WTC11 (cell line): ENCODE data around the gene ARMC9. TPM values are rescaled to one million over a fixed set of nuclear protein-coding genes. Genes with fewer than 3 reads are reported as not detected.

Experiments
- ATAC-seq: fragments of 200-7000 bp; cut with Tn5 transposase; 2 replicates; pipeline ENCODE4 v1.10.0; 2021; ENCODE audit warnings: mild to moderate bottlenecking, moderate library complexity
- CTCF ChIA-PET: fragments of 300-600 bp; sonication (Branson Sonifier 250); formaldehyde crosslinking; loops from one replicate; lab custom pipeline; 2021; ENCODE audit warnings: antibody characterized with exemption; lab: Charles Lee
- POLR2A ChIA-PET: fragments of 350-600 bp; sonication (Branson Sonifier 250); formaldehyde crosslinking; loops from one replicate; lab custom pipeline; 2021; ENCODE audit warnings: antibody characterized with exemption; lab: Charles Lee
- DNase-seq: peaks from one replicate; pipeline ENCODE4 v3.0.0; 2021; ENCODE audit warnings: low spot score
- H3K27ac Mint-ChIP-seq: 2 replicates; pipeline ENCODE4 v1.8.0; 2021; ENCODE audit warnings: mixed read lengths
- H3K27me3 Mint-ChIP-seq: 2 replicates; pipeline ENCODE4 v1.8.0; 2021; ENCODE audit warnings: low read depth, mild to moderate bottlenecking, moderate library complexity, mixed read lengths
- H3K36me3 Mint-ChIP-seq: 2 replicates; pipeline ENCODE4 v1.8.0; 2021; ENCODE audit warnings: mixed read lengths
- H3K4me1 Mint-ChIP-seq: 2 replicates; pipeline ENCODE4 v1.8.0; 2022; ENCODE audit warnings: mixed read lengths
- H3K4me3 Mint-ChIP-seq: 2 replicates; pipeline ENCODE4 v1.8.0; 2021; ENCODE audit warnings: mild to moderate bottlenecking, moderate library complexity, mixed read lengths
- H3K9me3 Mint-ChIP-seq: 2 replicates; pipeline ENCODE4 v1.8.0; 2021; ENCODE audit warnings: mixed read lengths
- CBFB ChIP-seq: sonication (generic); formaldehyde crosslinking; IDR thresholded peaks from 2 replicates; pipeline ENCODE4 v1.8.1; 2022; ENCODE audit warnings: mild to moderate bottlenecking, low read depth, missing genetic modification reagents
- FOXK1 ChIP-seq: sonication (generic); formaldehyde crosslinking; IDR thresholded peaks from 2 replicates; pipeline ENCODE4 v1.8.0; 2022; ENCODE audit warnings: mild to moderate bottlenecking, moderate library complexity, missing genetic modification reagents
- FOXP1 ChIP-seq: sonication (generic); formaldehyde crosslinking; IDR thresholded peaks from 2 replicates; pipeline ENCODE4 v1.8.0; 2022; ENCODE audit warnings: missing genetic modification reagents, mild to moderate bottlenecking, moderate library complexity, borderline replicate concordance
- JUN ChIP-seq: sonication (generic); formaldehyde crosslinking; IDR thresholded peaks from 2 replicates; pipeline ENCODE4 v1.8.0; 2023; ENCODE audit warnings: mild to moderate bottlenecking, missing genetic modification reagents
- NR2C2 ChIP-seq: sonication (generic); formaldehyde crosslinking; IDR thresholded peaks from 2 replicates; pipeline ENCODE4 v1.8.0; 2022; ENCODE audit warnings: mild to moderate bottlenecking, missing genetic modification reagents
- PRDM15 ChIP-seq: sonication (generic); formaldehyde crosslinking; IDR thresholded peaks from 2 replicates; pipeline ENCODE4 v1.8.0; 2022; ENCODE audit warnings: missing genetic modification reagents
- PRRX2 ChIP-seq: fragments of 250-450 bp; sonication (Bioruptor Pico); IDR thresholded peaks from 2 replicates; pipeline ENCODE4 v1.8.0; 2021; ENCODE audit warnings: mild to moderate bottlenecking
- SMAD3 ChIP-seq: sonication (generic); formaldehyde crosslinking; IDR thresholded peaks from 2 replicates; pipeline ENCODE4 v1.8.0; 2022; ENCODE audit warnings: missing genetic modification reagents, mild to moderate bottlenecking, borderline replicate concordance
- TEAD1 ChIP-seq: sonication (generic); formaldehyde crosslinking; IDR thresholded peaks from 2 replicates; pipeline ENCODE4 v1.8.0; 2022; ENCODE audit warnings: mild to moderate bottlenecking, missing genetic modification reagents
- TEAD4 ChIP-seq: sonication (generic); formaldehyde crosslinking; IDR thresholded peaks from 2 replicates; pipeline ENCODE4 v1.8.0; 2022; ENCODE audit warnings: mild to moderate bottlenecking, missing genetic modification reagents
- ZNF121 ChIP-seq: sonication (generic); formaldehyde crosslinking; IDR thresholded peaks from 2 replicates; pipeline ENCODE4 v1.8.0; 2023; ENCODE audit warnings: missing genetic modification reagents
- ZNF423 ChIP-seq: fragments of 250-450 bp; sonication (Bioruptor Pico); IDR thresholded peaks from 2 replicates; pipeline ENCODE4 v2.1.2; 2022; ENCODE audit warnings: mild to moderate bottlenecking, moderate library complexity
- ZSCAN18 ChIP-seq: fragments of 250-450 bp; sonication (Bioruptor Pico); IDR thresholded peaks from 2 replicates; pipeline ENCODE4 v2.1.2; 2022; ENCODE audit warnings: mild to moderate bottlenecking, moderate library complexity
- total RNA-seq: library from RNA; stranded (reverse); gene quantifications from 3 replicates; pipeline ENCODE4 v1.2.3, GENCODE V29; 2021
- TF ChIP-seq, protein P1 (sequence below): fragments of 250-450 bp; sonication (Bioruptor Pico); IDR thresholded peaks from 2 replicates; pipeline ENCODE4 v1.9.0; 2021; ENCODE audit warnings: mild to moderate bottlenecking
- TF ChIP-seq, protein P2 (sequence below): fragments of 200-600 bp; IDR thresholded peaks from 2 replicates; pipeline ENCODE4 v1.8.0; 2022; ENCODE audit warnings: antibody characterized with exemption
- TF ChIP-seq, protein P3 (sequence below): fragments of 250-450 bp; sonication (Bioruptor Pico); IDR thresholded peaks from 2 replicates; pipeline ENCODE4 v1.9.0; 2021; ENCODE audit warnings: mild to moderate bottlenecking

The ARMC9 gene
- total RNA-seq, 1 experiment from 2014 or later, result 34.9 TPM

DNA sequence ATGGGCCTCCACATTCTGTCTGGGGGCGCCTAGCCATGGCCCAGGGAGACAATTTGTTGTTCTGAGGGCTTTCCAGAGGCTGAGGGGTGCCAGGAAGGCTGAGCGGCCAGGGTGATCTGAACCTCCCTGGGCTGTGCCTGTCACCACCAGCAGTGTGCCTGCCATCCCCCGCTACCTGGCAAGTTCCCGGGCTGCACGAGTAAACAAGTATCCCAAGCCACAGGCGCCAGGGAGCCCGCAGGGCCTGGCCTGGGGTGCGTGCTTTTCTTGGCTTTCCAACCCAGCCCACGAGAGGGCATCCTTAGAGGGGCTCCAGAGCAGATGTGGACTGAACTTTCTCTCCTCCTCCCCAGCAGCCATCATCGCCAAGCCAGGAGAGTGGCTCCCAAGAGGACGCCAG is 162.0 kb downstream of the ARMC9 start:
- ATAC-seq, result peak; percentile 52
- Mint-ChIP-seq H3K27me3 (no peaks in the 10 kb centered on the region), H3K4me1 (peaks cover 69% of the 10 kb centered on the region), H3K27ac (peak overlapping the region; percentile 70), H3K36me3 (peaks cover 3% of the 10 kb centered on the region; the same call in 1 of the 2 replicates), H3K4me3 (no peak overlapping the region), H3K9me3 (no peaks in the 10 kb centered on the region)
- ChIA-PET POLR2A (no interaction called here), CTCF (interaction anchor here (1.1 to 7.2 kb wide), 5 partner anchors 10 to 51 kb away, joined by 3 to 33 read pairs (median 4); no protein-coding TSS in a partner anchor)
- TF ChIP-seq FOXP1 (CRISPR knock-in tag) (no peak), ZNF423 (CRISPR knock-in tag) (0 out of 2 replicates have a peak, but pooled peaks have one; percentile 34)
- peak; percentile 51 for DNase-seq

- CTCF ChIA-PET, result interaction anchor here (0.9 to 7.2 kb wide), 7 partner anchors 10 to 245 kb away, joined by 3 to 33 read pairs (median 5); no protein-coding TSS in a partner anchor
- peak overlapping the region; percentile 90 for H3K27ac Mint-ChIP-seq
Measured at GRCh38 chr2:231360881-231361371, 162.5 kb downstream of the ARMC9 start.

DNA sequence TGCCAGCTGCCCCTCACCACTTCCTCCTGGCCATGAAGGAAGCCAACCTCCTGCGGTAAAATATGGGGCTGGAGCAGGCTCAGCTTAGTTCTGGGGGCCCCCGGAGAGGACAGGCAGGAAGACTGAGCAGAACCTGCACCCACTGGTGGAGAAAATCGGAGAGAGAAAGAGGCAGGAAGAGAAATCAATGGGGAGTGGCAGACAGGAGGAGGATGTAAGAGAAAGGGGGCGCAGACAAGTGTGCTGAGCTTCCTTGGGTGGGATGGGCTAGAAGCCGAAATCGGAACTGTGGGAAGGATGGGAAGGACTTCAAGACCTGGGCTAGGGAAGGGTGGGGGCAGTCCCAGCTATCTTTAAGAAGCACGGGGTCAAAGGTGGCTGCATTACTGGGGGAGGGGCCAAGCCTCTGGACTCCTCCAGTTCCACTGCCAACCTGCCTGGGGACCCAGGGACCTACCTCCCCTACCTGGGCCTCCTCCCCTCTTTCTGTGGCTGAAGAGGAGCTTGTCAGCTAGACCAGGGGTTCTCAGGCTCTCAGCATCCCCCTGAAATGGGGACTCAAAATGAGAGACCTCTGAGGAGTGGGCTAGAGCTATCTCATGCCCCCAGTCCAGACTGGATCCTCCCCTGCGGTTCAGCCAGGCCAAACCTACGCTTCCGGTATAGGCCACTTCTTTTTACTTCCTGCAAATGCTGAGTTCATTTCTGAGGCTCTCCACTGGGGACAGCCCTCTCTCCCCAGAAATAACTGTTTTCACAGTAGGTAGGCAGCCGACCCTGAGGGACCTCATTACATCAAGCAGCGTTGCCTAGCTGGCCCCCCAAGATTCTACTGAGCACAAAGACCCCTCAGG is 163.5 kb downstream of the ARMC9 start:
- no peak for DNase-seq
- Mint-ChIP-seq H3K4me3 (no peak overlapping the region), H3K4me1 (peaks cover 59% of the 10 kb centered on the region), H3K27me3 (no peaks in the 10 kb centered on the region), H3K36me3 (peaks cover 3% of the 10 kb centered on the region), H3K9me3 (no peaks in the 10 kb centered on the region), H3K27ac (peak overlapping the region; percentile 70; the same call in 1 of the 2 replicates)
- peak; percentile 27 for ATAC-seq
- POLR2A ChIA-PET, result interaction anchor here (0.6 to 1.1 kb wide), 3 partner anchors 9 to 157 kb away, joined by 3 to 10 read pairs (median 3); no protein-coding TSS in a partner anchor
- CTCF ChIA-PET, result interaction anchor here (0.7 to 7.2 kb wide), 9 partner anchors 9 to 244 kb away, joined by 4 to 33 read pairs (median 4); no protein-coding TSS in a partner anchor
- TF ChIP-seq, protein P1, sequence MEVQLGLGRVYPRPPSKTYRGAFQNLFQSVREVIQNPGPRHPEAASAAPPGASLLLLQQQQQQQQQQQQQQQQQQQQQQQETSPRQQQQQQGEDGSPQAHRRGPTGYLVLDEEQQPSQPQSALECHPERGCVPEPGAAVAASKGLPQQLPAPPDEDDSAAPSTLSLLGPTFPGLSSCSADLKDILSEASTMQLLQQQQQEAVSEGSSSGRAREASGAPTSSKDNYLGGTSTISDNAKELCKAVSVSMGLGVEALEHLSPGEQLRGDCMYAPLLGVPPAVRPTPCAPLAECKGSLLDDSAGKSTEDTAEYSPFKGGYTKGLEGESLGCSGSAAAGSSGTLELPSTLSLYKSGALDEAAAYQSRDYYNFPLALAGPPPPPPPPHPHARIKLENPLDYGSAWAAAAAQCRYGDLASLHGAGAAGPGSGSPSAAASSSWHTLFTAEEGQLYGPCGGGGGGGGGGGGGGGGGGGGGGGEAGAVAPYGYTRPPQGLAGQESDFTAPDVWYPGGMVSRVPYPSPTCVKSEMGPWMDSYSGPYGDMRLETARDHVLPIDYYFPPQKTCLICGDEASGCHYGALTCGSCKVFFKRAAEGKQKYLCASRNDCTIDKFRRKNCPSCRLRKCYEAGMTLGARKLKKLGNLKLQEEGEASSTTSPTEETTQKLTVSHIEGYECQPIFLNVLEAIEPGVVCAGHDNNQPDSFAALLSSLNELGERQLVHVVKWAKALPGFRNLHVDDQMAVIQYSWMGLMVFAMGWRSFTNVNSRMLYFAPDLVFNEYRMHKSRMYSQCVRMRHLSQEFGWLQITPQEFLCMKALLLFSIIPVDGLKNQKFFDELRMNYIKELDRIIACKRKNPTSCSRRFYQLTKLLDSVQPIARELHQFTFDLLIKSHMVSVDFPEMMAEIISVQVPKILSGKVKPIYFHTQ (CRISPR knock-in tag), result no peak
- TF ChIP-seq NR2C2 (CRISPR knock-in tag) (no peak), TEAD1 (CRISPR knock-in tag) (no peak)
- TF ChIP-seq, protein P2, sequence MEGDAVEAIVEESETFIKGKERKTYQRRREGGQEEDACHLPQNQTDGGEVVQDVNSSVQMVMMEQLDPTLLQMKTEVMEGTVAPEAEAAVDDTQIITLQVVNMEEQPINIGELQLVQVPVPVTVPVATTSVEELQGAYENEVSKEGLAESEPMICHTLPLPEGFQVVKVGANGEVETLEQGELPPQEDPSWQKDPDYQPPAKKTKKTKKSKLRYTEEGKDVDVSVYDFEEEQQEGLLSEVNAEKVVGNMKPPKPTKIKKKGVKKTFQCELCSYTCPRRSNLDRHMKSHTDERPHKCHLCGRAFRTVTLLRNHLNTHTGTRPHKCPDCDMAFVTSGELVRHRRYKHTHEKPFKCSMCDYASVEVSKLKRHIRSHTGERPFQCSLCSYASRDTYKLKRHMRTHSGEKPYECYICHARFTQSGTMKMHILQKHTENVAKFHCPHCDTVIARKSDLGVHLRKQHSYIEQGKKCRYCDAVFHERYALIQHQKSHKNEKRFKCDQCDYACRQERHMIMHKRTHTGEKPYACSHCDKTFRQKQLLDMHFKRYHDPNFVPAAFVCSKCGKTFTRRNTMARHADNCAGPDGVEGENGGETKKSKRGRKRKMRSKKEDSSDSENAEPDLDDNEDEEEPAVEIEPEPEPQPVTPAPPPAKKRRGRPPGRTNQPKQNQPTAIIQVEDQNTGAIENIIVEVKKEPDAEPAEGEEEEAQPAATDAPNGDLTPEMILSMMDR, result no peak

More at GRCh38 chr2:231360881-231361371, 162.5 kb downstream of the ARMC9 start:
- H3K36me3 Mint-ChIP-seq, result peaks cover 3% of the 10 kb centered on the region
- POLR2A ChIA-PET, result no interaction called here
- no peaks in the 10 kb centered on the region for H3K9me3 Mint-ChIP-seq
- TF ChIP-seq FOXK1 (CRISPR knock-in tag) (no peak), PRRX2 (CRISPR knock-in tag) (no peak), JUN (no peak), ZNF121 (CRISPR knock-in tag) (no peak), CBFB (CRISPR knock-in tag) (no peak), TEAD4 (CRISPR knock-in tag) (no peak), SMAD3 (CRISPR knock-in tag) (no peak), PRDM15 (CRISPR knock-in tag) (no peak), ZSCAN18 (CRISPR knock-in tag) (no peak)
- TF ChIP-seq, protein P3, sequence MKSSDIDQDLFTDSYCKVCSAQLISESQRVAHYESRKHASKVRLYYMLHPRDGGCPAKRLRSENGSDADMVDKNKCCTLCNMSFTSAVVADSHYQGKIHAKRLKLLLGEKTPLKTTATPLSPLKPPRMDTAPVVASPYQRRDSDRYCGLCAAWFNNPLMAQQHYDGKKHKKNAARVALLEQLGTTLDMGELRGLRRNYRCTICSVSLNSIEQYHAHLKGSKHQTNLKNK (CRISPR knock-in tag), result no peak
- peaks cover 67% of the 10 kb centered on the region for H3K4me1 Mint-ChIP-seq
- DNase-seq (no peak), ATAC-seq (no peak)
- H3K27me3 Mint-ChIP-seq, result no peaks in the 10 kb centered on the region
- H3K4me3 Mint-ChIP-seq, result no peak overlapping the region
